Activated effector memory CD4-positive, alpha-beta T cell treated with anti-CD3 and anti-CD28 coated beads, Interleukin-2, amount 50 U/mL, for 16 hours (primary cell): ENCODE measurements around the gene SRGAP2C.

Experiments used
- DNase-seq: peaks from one replicate; pipeline ENCODE4 v3.0.0-alpha.2; 2020

SRGAP2C gene

DNA sequence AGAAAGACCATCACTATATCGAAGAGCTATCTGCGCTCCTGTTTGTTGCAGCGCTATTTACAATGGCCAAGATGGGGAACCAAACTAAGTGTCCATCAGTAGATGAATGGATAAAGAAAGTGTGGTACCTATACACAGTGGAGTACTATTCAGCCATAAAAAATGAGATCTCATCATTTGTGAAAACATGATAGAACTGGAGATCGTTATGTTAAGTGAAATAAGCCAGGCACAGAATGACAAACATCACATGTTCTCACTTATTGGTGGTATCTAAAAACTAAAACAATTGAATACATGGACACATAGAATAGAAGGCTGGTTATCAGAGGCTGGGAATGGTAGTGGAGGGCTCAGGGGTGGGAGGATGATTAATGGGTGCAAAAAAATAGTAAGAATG lies 256.2 kb downstream of the SRGAP2C start:
- no peak for DNase-seq
